PFSK-1 (cell line): ENCODE results near the gene CYYR1.

Experiments used
- POLR2AphosphoS5 ChIP-seq: IDR thresholded peaks from 2 replicates; pipeline ENCODE4 v1.6.1; 2012; ENCODE audit warnings: low read depth, mild to moderate bottlenecking, control low read depth, low read length, moderate library complexity
- TAF1 ChIP-seq: IDR thresholded peaks from 2 replicates; pipeline ENCODE4 v1.6.1; 2012; ENCODE audit warnings: low read length, control low read depth, borderline replicate concordance; ENCODE audit not compliant: insufficient read depth
- TF ChIP-seq, protein P1 (sequence below), 2 experiments: IDR thresholded peaks; 2 replicates each; pipeline versions ENCODE4 v1.6.1 to v1.8.0; 2011 to 2012; ENCODE audit warnings: low read depth in 2 of 2, low read length in 2 of 2, control low read depth in 1 of 2, inconsistent platforms in 1 of 2, mild to moderate bottlenecking in 1 of 2, moderate library complexity in 1 of 2; ENCODE audit not compliant: insufficient read depth in 1 of 2

- no peak for TF ChIP-seq TAF1
- TF ChIP-seq, protein P1, sequence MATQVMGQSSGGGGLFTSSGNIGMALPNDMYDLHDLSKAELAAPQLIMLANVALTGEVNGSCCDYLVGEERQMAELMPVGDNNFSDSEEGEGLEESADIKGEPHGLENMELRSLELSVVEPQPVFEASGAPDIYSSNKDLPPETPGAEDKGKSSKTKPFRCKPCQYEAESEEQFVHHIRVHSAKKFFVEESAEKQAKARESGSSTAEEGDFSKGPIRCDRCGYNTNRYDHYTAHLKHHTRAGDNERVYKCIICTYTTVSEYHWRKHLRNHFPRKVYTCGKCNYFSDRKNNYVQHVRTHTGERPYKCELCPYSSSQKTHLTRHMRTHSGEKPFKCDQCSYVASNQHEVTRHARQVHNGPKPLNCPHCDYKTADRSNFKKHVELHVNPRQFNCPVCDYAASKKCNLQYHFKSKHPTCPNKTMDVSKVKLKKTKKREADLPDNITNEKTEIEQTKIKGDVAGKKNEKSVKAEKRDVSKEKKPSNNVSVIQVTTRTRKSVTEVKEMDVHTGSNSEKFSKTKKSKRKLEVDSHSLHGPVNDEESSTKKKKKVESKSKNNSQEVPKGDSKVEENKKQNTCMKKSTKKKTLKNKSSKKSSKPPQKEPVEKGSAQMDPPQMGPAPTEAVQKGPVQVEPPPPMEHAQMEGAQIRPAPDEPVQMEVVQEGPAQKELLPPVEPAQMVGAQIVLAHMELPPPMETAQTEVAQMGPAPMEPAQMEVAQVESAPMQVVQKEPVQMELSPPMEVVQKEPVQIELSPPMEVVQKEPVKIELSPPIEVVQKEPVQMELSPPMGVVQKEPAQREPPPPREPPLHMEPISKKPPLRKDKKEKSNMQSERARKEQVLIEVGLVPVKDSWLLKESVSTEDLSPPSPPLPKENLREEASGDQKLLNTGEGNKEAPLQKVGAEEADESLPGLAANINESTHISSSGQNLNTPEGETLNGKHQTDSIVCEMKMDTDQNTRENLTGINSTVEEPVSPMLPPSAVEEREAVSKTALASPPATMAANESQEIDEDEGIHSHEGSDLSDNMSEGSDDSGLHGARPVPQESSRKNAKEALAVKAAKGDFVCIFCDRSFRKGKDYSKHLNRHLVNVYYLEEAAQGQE (IDR thresholded peaks at IDR 0.05; ENCODE audit: insufficient read depth in 1 of 2, low read depth in 2 of 2, low read length in 2 of 2) = no peak
- TF ChIP-seq POLR2AphosphoS5 = no peak
These were observed 147.5 kb downstream of the CYYR1 start for GRCh38 chr21:26425576-26425975.
